NCI-H187 treated with DMSO at 0.1 percent for 48 hours (cell line): ENCODE results near the gene PLD1.
"Not testable (repeated sequence)": the region's sequence is repeated elsewhere in the genome, so short reads cannot be mapped to it uniquely, and the experiment has no call there.

Source experiments
- DNase-seq: peaks from one replicate; lab custom pipeline; 2025; lab: John Stamatoyannopoulos, UW

Gene PLD1

GRCh38 chr3:171699601-171700000 lies 110.7 kb downstream of the PLD1 start:
- DNase-seq = no peak

GRCh38 chr3:171696805-171697204 lies 113.5 kb downstream of the PLD1 start:
- DNase-seq = no peak

GRCh38 chr3:171695426-171695825 lies 114.9 kb downstream of the PLD1 start:
- no peak for DNase-seq

- no peak for DNase-seq
Observed at GRCh38 chr3:171694888-171695287, 115.4 kb downstream of the PLD1 start.

- DNase-seq = not testable (repeated sequence)
Observed at GRCh38 chr3:171692551-171692950, 117.7 kb downstream of the PLD1 start.

- no peak for DNase-seq
Observed at GRCh38 chr3:171691485-171691884, 118.8 kb downstream of the PLD1 start.

GRCh38 chr3:171690281-171690680 lies 120.0 kb downstream of the PLD1 start:
- DNase-seq = no peak

- no peak for DNase-seq
Observed at GRCh38 chr3:171688593-171688992, 121.7 kb downstream of the PLD1 start.

- DNase-seq = no peak
Observed at GRCh38 chr3:171688002-171688401, 122.3 kb downstream of the PLD1 start.

- DNase-seq = no peak
Observed at GRCh38 chr3:171687581-171687980, 122.7 kb downstream of the PLD1 start.

- DNase-seq = no peak
Observed at GRCh38 chr3:171687064-171687463, 123.2 kb downstream of the PLD1 start.

- no peak for DNase-seq
Observed at GRCh38 chr3:171685116-171685895, 125.0 kb downstream of the PLD1 start.

GRCh38 chr3:171684221-171684620 lies 126.1 kb downstream of the PLD1 start:
- DNase-seq = no peak

GRCh38 chr3:171682743-171683142 lies 127.5 kb downstream of the PLD1 start:
- DNase-seq = no peak

GRCh38 chr3:171680726-171681411 lies 129.4 kb downstream of the PLD1 start:
- no peak for DNase-seq

GRCh38 chr3:171678971-171679492 lies 131.3 kb downstream of the PLD1 start:
- DNase-seq = no peak

- DNase-seq = no peak
Observed at GRCh38 chr3:171677706-171678105, 132.6 kb downstream of the PLD1 start.

GRCh38 chr3:171676601-171677175 lies 133.6 kb downstream of the PLD1 start:
- DNase-seq = no peak

- DNase-seq = no peak
Observed at GRCh38 chr3:171673951-171674350, 136.3 kb downstream of the PLD1 start.

- no peak for DNase-seq
Observed at GRCh38 chr3:171672538-171672937, 137.7 kb downstream of the PLD1 start.

GRCh38 chr3:171672124-171672523 lies 138.2 kb downstream of the PLD1 start:
- no peak for DNase-seq

- DNase-seq = no peak
Observed at GRCh38 chr3:171671709-171672108, 138.6 kb downstream of the PLD1 start.

- DNase-seq = no peak
Observed at GRCh38 chr3:171666516-171666915, 143.8 kb downstream of the PLD1 start.
